Neural progenitor cell (in vitro differentiated cells): ENCODE measurements around the gene ARSA. TPM values are rescaled to one million over a fixed set of nuclear protein-coding genes. Genes with fewer than 3 reads are reported as not detected.

Experiments used
- DNase-seq: peaks from one replicate; pipeline ENCODE4 v3.0.0-alpha.2; 2016; ENCODE audit warnings: low spot score
- H2AFZ ChIP-seq: fragments of 200-600 bp; sonication (generic); replicated peaks from 2 replicates; pipeline ENCODE4 v1.6.1; 2016; ENCODE audit warnings: antibody characterized with exemption
- H3F3A ChIP-seq: fragments of 200-600 bp; sonication (generic); 2 replicates; pipeline ENCODE4 v1.6.1; 2016; ENCODE audit warnings: antibody characterized with exemption, low read depth
- H3K27ac ChIP-seq: fragments of 200-600 bp; sonication (generic); 2 replicates; pipeline ENCODE4 v1.5.1; 2016; ENCODE audit warnings: mild to moderate bottlenecking
- H3K27me3 ChIP-seq: fragments of 200-600 bp; sonication (generic); 2 replicates; pipeline ENCODE4 v1.6.1; 2016; ENCODE audit warnings: mild to moderate bottlenecking, moderate library complexity
- H3K36me3 ChIP-seq: fragments of 200-600 bp; sonication (generic); 2 replicates; pipeline ENCODE4 v1.5.1; 2016
- H3K4me1 ChIP-seq: fragments of 200-600 bp; sonication (generic); 2 replicates; pipeline ENCODE4 v1.6.1; 2016; ENCODE audit warnings: mixed run types
- H3K4me2 ChIP-seq: fragments of 200-600 bp; sonication (generic); 2 replicates; pipeline ENCODE4 v1.6.1; 2016
- H3K4me3 ChIP-seq: fragments of 200-600 bp; sonication (generic); 2 replicates; pipeline ENCODE4 v1.5.1; 2016
- H3K79me2 ChIP-seq: fragments of 200-600 bp; sonication (generic); 2 replicates; pipeline ENCODE4 v1.6.1; 2016; ENCODE audit warnings: low read depth
- H3K9ac ChIP-seq: fragments of 200-600 bp; sonication (generic); 2 replicates; pipeline ENCODE4 v1.6.1; 2016
- H3K9me3 ChIP-seq: fragments of 200-600 bp; sonication (generic); 2 replicates; pipeline ENCODE4 v1.5.1; 2016; ENCODE audit warnings: low read depth
- H4K20me1 ChIP-seq: fragments of 200-600 bp; sonication (generic); 2 replicates; pipeline ENCODE4 v1.6.1; 2016; ENCODE audit warnings: low read depth
- H3K27ac Mint-ChIP-seq: 3 replicates; pipeline ENCODE4 v1.8.0; 2021; ENCODE audit warnings: mixed read lengths
- H3K27me3 Mint-ChIP-seq: 2 replicates; pipeline ENCODE4 v1.8.0; 2022; ENCODE audit warnings: low read depth, mild to moderate bottlenecking, inconsistent platforms, moderate library complexity, mixed read lengths; ENCODE audit not compliant: insufficient read depth
- H3K36me3 Mint-ChIP-seq: 3 replicates; pipeline ENCODE4 v1.8.0; 2021; ENCODE audit warnings: mixed read lengths
- H3K4me1 Mint-ChIP-seq: 3 replicates; pipeline ENCODE4 v1.8.0; 2021; ENCODE audit warnings: mixed read lengths
- H3K4me3 Mint-ChIP-seq: 3 replicates; pipeline ENCODE4 v1.8.0; 2021; ENCODE audit warnings: mild to moderate bottlenecking, moderate library complexity, mixed read lengths
- H3K9me3 Mint-ChIP-seq: 3 replicates; pipeline ENCODE4 v1.8.0; 2020; ENCODE audit warnings: mixed read lengths
- CTCF ChIP-seq: fragments of 200-600 bp; sonication (generic); IDR thresholded peaks from 2 replicates; pipeline ENCODE4 v1.5.1; 2017; ENCODE audit warnings: antibody characterized with exemption, mild to moderate bottlenecking
- EZH2 ChIP-seq: fragments of 200-600 bp; sonication (generic); IDR thresholded peaks from 2 replicates; pipeline ENCODE4 v1.6.1; 2017; ENCODE audit warnings: antibody characterized with exemption, mild to moderate bottlenecking, moderate library complexity
- EZH2phosphoT487 ChIP-seq: fragments of 200-600 bp; sonication (generic); IDR thresholded peaks from 2 replicates; pipeline ENCODE4 v1.6.1; 2017; ENCODE audit warnings: antibody characterized with exemption
- total RNA-seq: library from RNA; depleted of rRNA; stranded (reverse); fragments of >200 nt; gene quantifications from 2 replicates; pipeline ENCODE4 v1.2.3, GENCODE V29; 2015; ENCODE audit warnings: low replicate concordance

The ARSA gene
- total RNA-seq, 1 donor from 2014 or later: 4.2 TPM

DNA sequence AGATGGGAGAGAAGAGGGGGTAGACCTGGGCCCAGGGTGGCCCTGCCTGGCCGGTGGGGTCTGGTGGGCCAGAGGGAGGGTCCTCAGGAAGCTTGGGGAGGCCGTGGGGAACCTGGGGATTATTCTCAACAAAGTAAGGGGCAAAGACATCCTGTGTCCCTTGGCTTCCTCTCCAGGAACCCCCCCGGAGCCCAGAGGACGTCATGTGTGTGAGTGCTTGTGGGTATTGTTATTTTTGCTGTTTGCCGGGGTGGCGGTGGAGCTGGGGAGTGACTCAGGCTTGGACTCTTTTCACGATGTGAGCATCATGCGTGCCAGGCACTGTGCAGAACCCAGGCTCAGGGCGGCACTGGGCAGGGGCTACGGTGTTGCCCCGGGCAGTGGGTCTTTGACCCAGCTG is 43.7 kb upstream of the ARSA start:
- peak overlapping the region; percentile 53 for H3K4me3 Mint-ChIP-seq
- peaks cover 10% of the 10 kb centered on the region for H4K20me1 ChIP-seq
- peaks cover 17% of the 10 kb centered on the region for H3F3A ChIP-seq
- no peak overlapping the region for H2AFZ ChIP-seq
- DNase-seq: no peak
- H3K27me3 Mint-ChIP-seq: peaks cover 27% of the 10 kb centered on the region
- H3K9me3 ChIP-seq: no peaks in the 10 kb centered on the region
- H3K27ac Mint-ChIP-seq: no peak overlapping the region
- H3K9ac ChIP-seq: no peak overlapping the region
- no peak overlapping the region for H3K27ac ChIP-seq
- H3K4me2 ChIP-seq: no peak overlapping the region
- H3K4me3 ChIP-seq: no peak overlapping the region
- H3K36me3 ChIP-seq: no peaks in the 10 kb centered on the region
- peaks cover 8% of the 10 kb centered on the region for H3K36me3 Mint-ChIP-seq
- H3K4me1 ChIP-seq: peaks cover 6% of the 10 kb centered on the region
- no peaks in the 10 kb centered on the region for H3K79me2 ChIP-seq
- H3K9me3 Mint-ChIP-seq: no peaks in the 10 kb centered on the region
- H3K27me3 ChIP-seq: peaks cover 46% of the 10 kb centered on the region
- TF ChIP-seq EZH2: no peak
- TF ChIP-seq CTCF: no peak
- no peak for TF ChIP-seq EZH2phosphoT487
- peaks cover 35% of the 10 kb centered on the region for H3K4me1 Mint-ChIP-seq

- H3K36me3 Mint-ChIP-seq: peaks cover 5% of the 10 kb centered on the region
- peaks cover 32% of the 10 kb centered on the region for H3K4me1 Mint-ChIP-seq
- H3K4me3 Mint-ChIP-seq: peak overlapping the region; percentile 56
- no peaks in the 10 kb centered on the region for H3K9me3 ChIP-seq
- H3K27ac ChIP-seq: no peak overlapping the region
- no peak for TF ChIP-seq CTCF
- no peak for TF ChIP-seq EZH2
- no peak for TF ChIP-seq EZH2phosphoT487
- H4K20me1 ChIP-seq: peaks cover 10% of the 10 kb centered on the region
- no peak overlapping the region for H3K9ac ChIP-seq
- H3K27me3 ChIP-seq: peaks cover 43% of the 10 kb centered on the region
- no peaks in the 10 kb centered on the region for H3K36me3 ChIP-seq
- H3K4me1 ChIP-seq: peaks cover 6% of the 10 kb centered on the region
- H3K9me3 Mint-ChIP-seq: no peaks in the 10 kb centered on the region
- peaks cover 17% of the 10 kb centered on the region for H3F3A ChIP-seq
- H3K27me3 Mint-ChIP-seq: peaks cover 24% of the 10 kb centered on the region
- no peak overlapping the region for H3K4me3 ChIP-seq
- no peak for DNase-seq
- H3K27ac Mint-ChIP-seq: peak overlapping the region; percentile 81
- H2AFZ ChIP-seq: no peak overlapping the region
- no peak overlapping the region for H3K4me2 ChIP-seq
- H3K79me2 ChIP-seq: no peaks in the 10 kb centered on the region
These were observed 43.1 kb upstream of the ARSA start for GRCh38 chr22:50670914-50671538.

DNA sequence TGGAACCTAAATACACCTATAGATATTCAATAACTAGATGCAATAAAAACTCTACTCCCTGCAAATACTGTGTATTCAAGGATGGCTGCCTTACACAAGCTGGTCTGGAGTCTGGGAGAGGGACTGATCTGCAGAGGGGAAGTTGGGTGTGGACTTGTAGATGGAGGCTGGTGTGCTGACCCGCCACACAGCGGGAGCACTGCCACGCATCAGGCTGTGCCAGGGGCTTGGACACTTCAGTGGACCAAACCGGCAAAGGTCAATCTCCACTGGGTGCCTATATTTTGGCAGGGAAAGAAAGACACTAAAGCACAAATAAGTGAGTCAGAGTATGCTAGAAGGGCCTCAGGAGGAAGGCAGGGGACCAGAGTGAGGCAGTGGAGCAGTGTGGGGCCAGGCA is 42.6 kb upstream of the ARSA start:
- H3K36me3 ChIP-seq: no peaks in the 10 kb centered on the region
- H3K4me1 ChIP-seq: peaks cover 6% of the 10 kb centered on the region
- peaks cover 16% of the 10 kb centered on the region for H3F3A ChIP-seq
- Mint-ChIP-seq H3K27ac (peak overlapping the region; percentile 6), H3K9me3 (no peaks in the 10 kb centered on the region), H3K36me3 (peaks cover 4% of the 10 kb centered on the region), H3K27me3 (peaks cover 20% of the 10 kb centered on the region), H3K4me1 (peaks cover 27% of the 10 kb centered on the region), H3K4me3 (peak overlapping the region; percentile 5)
- H3K9ac ChIP-seq: no peak overlapping the region
- no peaks in the 10 kb centered on the region for H3K79me2 ChIP-seq
- H3K4me3 ChIP-seq: no peak overlapping the region
- peaks cover 38% of the 10 kb centered on the region for H3K27me3 ChIP-seq
- H3K27ac ChIP-seq: no peak overlapping the region
- TF ChIP-seq EZH2phosphoT487: no peak
- no peak for TF ChIP-seq EZH2
- no peak for TF ChIP-seq CTCF
- peaks cover 5% of the 10 kb centered on the region for H4K20me1 ChIP-seq
- no peak for DNase-seq
- H2AFZ ChIP-seq: no peak overlapping the region
- no peak overlapping the region for H3K4me2 ChIP-seq
- H3K9me3 ChIP-seq: no peaks in the 10 kb centered on the region
